NB4 (cell line): Measurements from ENCODE around the gene CNOT6L.

ENCODE experiments used
- CTCF ChIP-seq: IDR thresholded peaks from one replicate; pipeline ENCODE4 v1.5.1; 2012; ENCODE audit warnings: low read depth, low read length
- MYC ChIP-seq: IDR thresholded peaks from 2 replicates; pipeline ENCODE4 v1.6.1; 2011; ENCODE audit warnings: low read depth, low read length
- POLR2A ChIP-seq: IDR thresholded peaks from 2 replicates; pipeline ENCODE4 v1.6.1; 2011; ENCODE audit warnings: mild to moderate bottlenecking; ENCODE audit not compliant: insufficient read length; ENCODE audit errors: extremely low read depth
- TF ChIP-seq, protein P1 (sequence below): IDR thresholded peaks from 2 replicates; pipeline ENCODE4 v1.6.1; 2011; ENCODE audit warnings: low read depth, low read length

DNA sequence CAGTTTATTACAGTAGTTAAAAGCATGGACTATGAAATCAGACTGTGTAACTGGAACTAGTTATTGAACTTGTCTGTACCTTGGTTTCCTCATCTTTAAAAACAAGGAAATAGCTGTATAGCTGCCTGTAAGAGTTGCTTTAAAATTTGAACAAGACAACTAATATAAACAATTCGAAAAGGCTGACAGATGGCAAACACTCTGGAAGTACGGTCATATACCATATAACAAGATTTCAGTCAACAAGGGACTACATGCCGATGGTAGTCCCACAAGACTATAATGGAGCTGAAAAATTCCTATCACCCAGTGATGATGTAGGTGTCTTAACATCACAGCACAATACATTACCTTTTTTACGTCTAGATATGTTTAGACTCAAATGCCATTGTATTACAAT is 78.7 kb downstream of the CNOT6L start:
- TF ChIP-seq CTCF = no peak
- TF ChIP-seq POLR2A = no peak
- TF ChIP-seq, protein P1, sequence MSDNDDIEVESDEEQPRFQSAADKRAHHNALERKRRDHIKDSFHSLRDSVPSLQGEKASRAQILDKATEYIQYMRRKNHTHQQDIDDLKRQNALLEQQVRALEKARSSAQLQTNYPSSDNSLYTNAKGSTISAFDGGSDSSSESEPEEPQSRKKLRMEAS = no peak
- TF ChIP-seq MYC = no peak
